PC-9 (cell line): Measurements from ENCODE around the gene BRSK2. TPM values are rescaled to one million over a fixed set of nuclear protein-coding genes. Genes with fewer than 3 reads are reported as not detected.

Experiments
- BruUV-seq: library from RNA; stranded (reverse); fragments of 400-500 nt; replicated peaks from 2 replicates; lab custom pipeline; 2021; lab: Mats Ljungman, UMichigan
- CTCF ChIA-PET: fragments of 300-600 bp; sonication (Branson Sonifier 250); formaldehyde crosslinking; loops from one replicate; lab custom pipeline; 2022; ENCODE audit warnings: antibody characterized with exemption; lab: Charles Lee
- POLR2A ChIA-PET: fragments of 300-600 bp; sonication (Branson Sonifier 250); formaldehyde crosslinking; loops from one replicate; lab custom pipeline; 2022; ENCODE audit warnings: antibody characterized with exemption; ENCODE audit not compliant: unreplicated experiment; lab: Charles Lee
- DNase-seq, 2 experiments: peaks; one replicate each; pipeline versions ENCODE4 v3.0.0 to v3.0.0-alpha.2; 2015 to 2022; ENCODE audit warnings: mixed read lengths in 1 of 2
- H2AFZ ChIP-seq: fragments of 200-600 bp; sonication (generic); 2 replicates; pipeline ENCODE4 v1.8.1; 2017; ENCODE audit warnings: antibody characterized with exemption
- H3F3A ChIP-seq: fragments of 200-600 bp; sonication (generic); 2 replicates; pipeline ENCODE4 v1.8.1; 2017; ENCODE audit warnings: antibody characterized with exemption, mild to moderate bottlenecking, low read depth; ENCODE audit not compliant: insufficient read depth
- H3K27ac ChIP-seq: fragments of 200-600 bp; sonication (generic); 2 replicates; pipeline ENCODE4 v1.6.1; 2016; ENCODE audit warnings: mixed run types
- H3K27me3 ChIP-seq: fragments of 200-600 bp; sonication (generic); 2 replicates; pipeline ENCODE4 v1.6.1; 2016; ENCODE audit warnings: low read depth, mixed run types; ENCODE audit not compliant: insufficient read depth
- H3K36me3 ChIP-seq: fragments of 200-600 bp; sonication (generic); 2 replicates; pipeline ENCODE4 v1.6.1; 2016; ENCODE audit warnings: low read depth, mixed run types
- H3K4me1 ChIP-seq: fragments of 200-600 bp; sonication (generic); replicated peaks from 2 replicates; pipeline ENCODE4 v1.6.1; 2016; ENCODE audit warnings: mixed run types; ENCODE audit not compliant: insufficient read depth
- H3K4me2 ChIP-seq: fragments of 200-600 bp; sonication (generic); 2 replicates; pipeline ENCODE4 v1.6.1; 2017; ENCODE audit warnings: mixed run types
- H3K4me3 ChIP-seq: fragments of 200-600 bp; sonication (generic); 2 replicates; pipeline ENCODE4 v1.6.1; 2016; ENCODE audit warnings: mixed run types
- H3K79me2 ChIP-seq: fragments of 200-600 bp; sonication (generic); 2 replicates; pipeline ENCODE4 v1.6.1; 2017; ENCODE audit warnings: low read depth, mixed run types
- H3K9me2 ChIP-seq: fragments of 200-600 bp; sonication (generic); 2 replicates; pipeline ENCODE4 v1.8.1; 2017; ENCODE audit warnings: mild to moderate bottlenecking; ENCODE audit not compliant: insufficient read depth
- H3K9me3 ChIP-seq: fragments of 200-600 bp; sonication (generic); 2 replicates; pipeline ENCODE4 v1.8.1; 2016; ENCODE audit warnings: low read depth; ENCODE audit not compliant: insufficient read depth
- H4K20me1 ChIP-seq: fragments of 200-600 bp; sonication (generic); 2 replicates; pipeline ENCODE4 v1.8.1; 2017; ENCODE audit not compliant: insufficient read depth
- EZH2 ChIP-seq: fragments of 200-600 bp; sonication (generic); IDR thresholded peaks from 2 replicates; pipeline ENCODE4 v1.8.0; 2017; ENCODE audit warnings: antibody characterized with exemption, low read depth
- intact Hi-C: fragments of 100-400 bp; cut with micrococcal nuclease; formaldehyde crosslinking; loops from one replicate; pipeline ENCODE4 v1.10.0; 2022; ENCODE audit not compliant: unreplicated experiment
- total RNA-seq: library from RNA; stranded (reverse); gene quantifications from 2 replicates; pipeline ENCODE4 v1.2.3, GENCODE V29; 2021
- TF ChIP-seq, protein P1 (sequence below): fragments of 200-600 bp; sonication (generic); conservative IDR thresholded peaks from 2 replicates; pipeline ENCODE4 v1.6.1; 2017; ENCODE audit warnings: mixed run types, antibody characterized with exemption, mild to moderate bottlenecking, moderate library complexity

The BRSK2 gene
- total RNA-seq, 1 experiment from 2014 or later: 2.9 TPM

DNA sequence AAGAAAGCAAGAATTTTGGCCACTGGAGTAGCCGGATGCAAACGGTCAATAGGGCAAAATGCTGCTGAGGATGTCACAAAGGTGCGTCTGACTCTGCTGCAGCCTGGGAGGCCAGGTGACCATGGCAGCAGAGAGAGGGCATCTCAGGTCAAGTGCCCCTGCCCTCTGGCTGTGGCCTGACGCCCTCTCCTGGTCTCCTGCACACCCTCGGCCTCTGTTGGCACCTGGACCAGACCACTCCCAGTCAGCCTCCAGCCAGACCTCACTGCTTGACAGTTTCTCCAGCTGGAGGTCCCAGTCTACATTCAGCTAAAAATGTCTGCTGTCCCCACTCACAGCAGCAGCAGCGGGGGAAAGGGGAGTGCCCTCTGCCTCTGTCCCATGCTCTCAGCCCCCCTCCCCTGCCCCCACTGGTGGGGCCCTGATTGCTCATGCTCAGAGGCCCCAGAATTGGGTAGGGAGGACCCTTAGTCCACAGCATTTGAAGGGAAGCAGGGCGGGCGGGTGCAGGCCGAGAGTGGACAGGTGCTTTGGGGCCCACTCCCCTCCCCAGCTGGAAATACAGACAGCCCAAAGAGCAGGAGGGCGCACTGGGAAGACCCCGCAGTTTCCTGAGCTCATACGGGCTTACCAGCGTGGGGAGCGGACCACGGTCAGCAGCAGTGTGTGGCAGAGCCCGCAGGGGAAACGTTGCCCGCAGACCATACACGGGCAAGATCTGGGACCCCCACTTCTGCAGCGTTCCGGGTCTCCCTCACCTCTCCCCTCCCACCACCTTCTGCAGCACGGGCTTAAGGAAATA, 1.6 kb upstream of the BRSK2 start:
- intact Hi-C loops: loop anchor here (5.0 kb wide), 3 partner anchors 51 to 186 kb away; partner anchors contain the start of gene TOLLIP
- no TSS peak for BruUV-seq
- H3F3A ChIP-seq: no peaks in the 10 kb centered on the region
- no peak overlapping the region for H3K4me2 ChIP-seq
- no peaks in the 10 kb centered on the region for H3K79me2 ChIP-seq
- H3K9me3 ChIP-seq: no peaks in the 10 kb centered on the region
- ChIA-PET CTCF (no interaction called here), POLR2A (no interaction called here)
- H3K27me3 ChIP-seq: no peaks in the 10 kb centered on the region
- no peak for TF ChIP-seq EZH2
- TF ChIP-seq, protein P1, sequence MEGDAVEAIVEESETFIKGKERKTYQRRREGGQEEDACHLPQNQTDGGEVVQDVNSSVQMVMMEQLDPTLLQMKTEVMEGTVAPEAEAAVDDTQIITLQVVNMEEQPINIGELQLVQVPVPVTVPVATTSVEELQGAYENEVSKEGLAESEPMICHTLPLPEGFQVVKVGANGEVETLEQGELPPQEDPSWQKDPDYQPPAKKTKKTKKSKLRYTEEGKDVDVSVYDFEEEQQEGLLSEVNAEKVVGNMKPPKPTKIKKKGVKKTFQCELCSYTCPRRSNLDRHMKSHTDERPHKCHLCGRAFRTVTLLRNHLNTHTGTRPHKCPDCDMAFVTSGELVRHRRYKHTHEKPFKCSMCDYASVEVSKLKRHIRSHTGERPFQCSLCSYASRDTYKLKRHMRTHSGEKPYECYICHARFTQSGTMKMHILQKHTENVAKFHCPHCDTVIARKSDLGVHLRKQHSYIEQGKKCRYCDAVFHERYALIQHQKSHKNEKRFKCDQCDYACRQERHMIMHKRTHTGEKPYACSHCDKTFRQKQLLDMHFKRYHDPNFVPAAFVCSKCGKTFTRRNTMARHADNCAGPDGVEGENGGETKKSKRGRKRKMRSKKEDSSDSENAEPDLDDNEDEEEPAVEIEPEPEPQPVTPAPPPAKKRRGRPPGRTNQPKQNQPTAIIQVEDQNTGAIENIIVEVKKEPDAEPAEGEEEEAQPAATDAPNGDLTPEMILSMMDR: no peak
- no peaks in the 10 kb centered on the region for H3K36me3 ChIP-seq
- no peak overlapping the region for H3K27ac ChIP-seq
- H3K9me2 ChIP-seq: no peaks in the 10 kb centered on the region
- H3K4me1 ChIP-seq: no peaks in the 10 kb centered on the region
- peak in 1 of 2 experiments; percentile 47 for DNase-seq
- H2AFZ ChIP-seq: no peak overlapping the region
- H4K20me1 ChIP-seq: no peaks in the 10 kb centered on the region
- no peak overlapping the region for H3K4me3 ChIP-seq

DNA sequence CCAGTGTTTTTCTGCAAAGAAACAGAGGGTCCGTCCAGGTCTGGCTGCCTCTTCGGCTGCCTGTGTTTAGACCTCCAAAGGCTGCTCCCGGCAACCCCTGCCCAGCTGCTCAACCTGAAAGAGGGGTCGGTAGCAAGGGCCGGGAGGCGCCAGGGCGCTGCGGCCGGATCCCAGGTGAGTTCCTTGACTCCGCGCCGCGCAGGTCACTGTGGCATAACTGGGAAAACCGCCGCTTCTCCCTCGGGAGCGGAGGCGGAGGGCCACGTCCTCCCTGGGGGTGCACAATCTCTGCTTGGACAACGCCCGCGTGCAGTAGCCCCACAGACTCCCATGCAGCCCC, 1.0 kb upstream of the BRSK2 start:
- intact Hi-C loops: loop anchor here (5.0 kb wide), 3 partner anchors 51 to 186 kb away; partner anchors contain the start of gene TOLLIP
- no peak overlapping the region for H3K27ac ChIP-seq
- H3K4me1 ChIP-seq: no peaks in the 10 kb centered on the region
- H2AFZ ChIP-seq: no peak overlapping the region
- DNase-seq: no peak
- TF ChIP-seq EZH2: no peak
- TF ChIP-seq, protein P1: no peak
- H3K4me3 ChIP-seq: no peak overlapping the region
- BruUV-seq: no TSS peak
- H3K9me2 ChIP-seq: no peaks in the 10 kb centered on the region
- no peaks in the 10 kb centered on the region for H4K20me1 ChIP-seq
- CTCF ChIA-PET: no interaction called here
- H3K4me2 ChIP-seq: no peak overlapping the region
- H3K9me3 ChIP-seq: no peaks in the 10 kb centered on the region
- H3F3A ChIP-seq: no peaks in the 10 kb centered on the region
- H3K27me3 ChIP-seq: no peaks in the 10 kb centered on the region
- POLR2A ChIA-PET: no interaction called here
- no peaks in the 10 kb centered on the region for H3K79me2 ChIP-seq
- no peaks in the 10 kb centered on the region for H3K36me3 ChIP-seq

DNA sequence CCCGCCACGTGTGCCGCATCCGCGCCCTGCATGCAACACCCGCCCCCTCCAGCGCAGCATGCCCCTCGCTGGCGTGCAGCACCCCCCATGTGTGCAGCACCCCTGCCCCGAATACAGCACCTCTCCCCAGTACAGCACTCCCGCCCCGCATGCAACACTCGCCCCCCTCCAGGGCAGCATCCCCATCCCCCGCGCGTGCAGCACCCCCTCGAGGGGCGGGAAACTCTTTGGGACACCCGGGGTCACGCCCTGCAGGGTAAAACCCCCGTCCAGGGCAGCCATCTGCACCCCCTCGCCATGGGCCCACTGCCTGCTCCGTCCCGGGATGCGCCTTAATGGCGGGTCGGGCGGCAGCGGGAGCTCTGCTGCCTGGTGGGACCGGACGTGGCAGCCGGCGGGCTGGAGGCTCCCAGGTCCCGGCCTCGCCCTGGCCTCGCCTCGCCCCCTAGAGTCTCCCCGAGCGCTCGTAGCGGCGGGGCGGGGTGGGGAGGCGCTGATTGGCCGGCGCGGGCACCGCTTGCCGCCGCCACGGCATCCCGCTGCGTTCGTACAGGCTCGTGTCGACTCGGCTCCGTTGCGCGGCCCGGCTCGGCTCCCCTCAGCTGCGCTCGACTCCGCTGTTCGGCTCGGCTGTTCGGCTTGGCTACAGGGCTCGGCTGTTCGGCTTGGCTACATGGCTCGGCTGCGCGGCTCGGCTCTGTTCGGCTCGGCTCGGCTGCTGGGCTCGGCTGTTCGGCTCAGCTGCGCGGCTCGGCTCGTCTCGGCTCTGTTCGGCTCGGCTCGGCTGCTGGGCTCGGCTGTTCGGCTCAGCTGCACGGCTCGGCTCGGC, 417 bp upstream of the BRSK2 start:
- no peaks in the 10 kb centered on the region for H4K20me1 ChIP-seq
- H3K4me1 ChIP-seq: no peaks in the 10 kb centered on the region
- H3F3A ChIP-seq: no peaks in the 10 kb centered on the region
- no peaks in the 10 kb centered on the region for H3K79me2 ChIP-seq
- no peaks in the 10 kb centered on the region for H3K9me3 ChIP-seq
- no peak overlapping the region for H3K27ac ChIP-seq
- H3K9me2 ChIP-seq: no peaks in the 10 kb centered on the region
- no peak overlapping the region for H2AFZ ChIP-seq
- DNase-seq: peak; percentile 68 to 94
- intact Hi-C loops: loop anchor here (5.0 kb wide), 3 partner anchors 52 to 187 kb away; partner anchors contain the start of gene TOLLIP
- peak overlapping the region; percentile 26; the same call in 1 of the 2 replicates for H3K4me3 ChIP-seq
- no TSS peak for BruUV-seq
- no peaks in the 10 kb centered on the region for H3K27me3 ChIP-seq
- ChIA-PET CTCF (no interaction called here), POLR2A (no interaction called here)
- peak overlapping the region; percentile 60 for H3K4me2 ChIP-seq
- no peak for TF ChIP-seq EZH2
- TF ChIP-seq, protein P1: no peak
- H3K36me3 ChIP-seq: no peaks in the 10 kb centered on the region
